ENCODE data around the gene CYB561D1. TPM values are rescaled to one million over a fixed set of nuclear protein-coding genes. Genes with fewer than 3 reads are reported as not detected.

CYB561D1 gene
- total and polyA plus RNA-seq, 10 of the 15 experiments (the other 5 are each of a cell fraction or from before 2014, with no cell fraction given), result 0.68 to 9.0 (median 3.3) TPM

- TF ChIP-seq BRCA1 (IDR thresholded peaks at IDR 0.05; ENCODE audit: low read depth, low read length) (no peak), ZNF207 (IDR thresholded peaks at IDR 0.05; ENCODE audit: borderline replicate concordance) (no peak), LARP7 (IDR thresholded peaks at IDR 0.05) (no peak), KAT2A (conservative IDR thresholded peaks at IDR 0.05; ENCODE audit: control insufficient read depth, low read depth, low read length) (no peak), NKRF (conservative IDR thresholded peaks at IDR 0.05) (no peak), ZNF24 (IDR thresholded peaks at IDR 0.05) (no peak), PML (IDR thresholded peaks at IDR 0.05; ENCODE audit: low read length) (no peak)
Observed at GRCh38 chr1:109502364-109502851, 8.5 kb downstream of the CYB561D1 start (continued).

GRCh38 chr1:109503935-109504334 is 10.0 kb downstream of the CYB561D1 start:
- Histone ChIP-seq H3K27ac (ENCODE audit: control insufficient read depth, insufficient read depth) (no peak overlapping the region), H3K36me3 (ENCODE audit: control insufficient read depth in 2 of 2, insufficient read depth in 2 of 2, low read length in 1 of 2) (peaks cover 0 to 11% of the 10 kb centered on the region in 2 experiments; a peak in 1 of 4 replicates), H3K4me1 (ENCODE audit: control insufficient read depth, insufficient read depth, low read length) (no peaks in the 10 kb centered on the region), H3K9me3 (replicated peaks; ENCODE audit: control insufficient read depth, insufficient read depth, low read length) (no peaks in the 10 kb centered on the region), H3K79me2 (ENCODE audit: control insufficient read depth, insufficient read depth, low read length) (no peaks in the 10 kb centered on the region), H3K9ac (ENCODE audit: control insufficient read depth, insufficient read depth, low read length) (no peak overlapping the region), H3K4me3 (no peak overlapping the region), H3K27me3 (replicated peaks in 1 of 2; ENCODE audit: control insufficient read depth in 2 of 2, insufficient read depth in 2 of 2, low read length in 1 of 2) (no peaks in the 10 kb centered on the region), H4K20me1 (ENCODE audit: control insufficient read depth, insufficient read depth) (peaks cover 4% of the 10 kb centered on the region; the same call in 1 of the 2 replicates), H2AFZ (ENCODE audit: control insufficient read depth, low read depth, low read length) (no peak overlapping the region), H3K4me2 (ENCODE audit: control insufficient read depth, insufficient read depth) (no peak overlapping the region)
- no TSS peak for BruUV-seq (replicated peaks)
- intact Hi-C loops (cut with micrococcal nuclease; ENCODE audit: unreplicated experiment), result no loop called here
- ChIA-PET POLR2A (interaction anchor here (0.8 to 1.1 kb wide), 3 partner anchors 15 to 67 kb away, joined by 3 to 5 read pairs (median 4); no protein-coding TSS in a partner anchor), CTCF (interaction anchor here (1.3 to 26.7 kb wide), 3 partner anchors 9 to 28 kb away, joined by 3 to 1280 read pairs (median 240); partner anchors contain the start of genes CYB561D1 and GPR61), SMC1A (ENCODE audit: uncharacterized antibody, unreplicated experiment) (interaction anchor here (0.8 to 15.8 kb wide), 4 partner anchors 9 to 24 kb away, joined by 3 to 205 read pairs (median 3); no protein-coding TSS in a partner anchor), RAD21 (ENCODE audit: unreplicated experiment) (interaction anchor here (5.7 kb wide), 1 partner anchor 26 kb away, joined by 47 read pairs; no protein-coding TSS in a partner anchor)
- ATAC-seq (no peak), DNase-seq (ENCODE audit: low read depth, low spot score) (no peak), FAIRE-seq (no peak)
- 60% methylated on average over 5 of the region's 5 CpGs for WGBS (ENCODE audit: insufficient coverage, insufficient replicate concordance, low lambda C conversion rate, missing lambda C conversion rate)
- in situ Hi-C loops (cut with MboI), result no loop called here
- TF ChIP-seq CTCF (IDR thresholded peaks at IDR 0.05 in 2 of 3, conservative IDR thresholded peaks at IDR 0.05 in 1 of 3; ENCODE audit: control insufficient read depth in 2 of 3, extremely low read depth in 1 of 3, insufficient read depth in 1 of 3, low read depth in 3 of 3, low read length in 3 of 3), result no peak
